GM19099 (cell line): ENCODE results near the gene ERI3.

Experiments
- POLR2A ChIP-seq: IDR thresholded peaks from 3 replicates; pipeline ENCODE4 v1.6.1; 2011; ENCODE audit warnings: low read depth; ENCODE audit not compliant: insufficient read length; ENCODE audit errors: extremely low read depth

The ERI3 gene

GRCh38 chr1:44332505-44332904, 22.6 kb downstream of the ERI3 start:
- TF ChIP-seq POLR2A: no peak

- no peak for TF ChIP-seq POLR2A
These were observed 24.1 kb downstream of the ERI3 start for GRCh38 chr1:44330935-44331334.

- no peak for TF ChIP-seq POLR2A
These were observed 26.2 kb downstream of the ERI3 start for GRCh38 chr1:44328671-44329416.

GRCh38 chr1:44327679-44328491, 27.2 kb downstream of the ERI3 start:
- no peak for TF ChIP-seq POLR2A

- TF ChIP-seq POLR2A: no peak
These were observed 28.1 kb downstream of the ERI3 start for GRCh38 chr1:44326821-44327465.

- TF ChIP-seq POLR2A: no peak
These were observed 28.9 kb downstream of the ERI3 start for GRCh38 chr1:44326024-44326701.

GRCh38 chr1:44323947-44324346, 31.1 kb downstream of the ERI3 start:
- no peak for TF ChIP-seq POLR2A

- no peak for TF ChIP-seq POLR2A
These were observed 32.7 kb downstream of the ERI3 start for GRCh38 chr1:44322367-44322766.

GRCh38 chr1:44321466-44321865, 33.6 kb downstream of the ERI3 start:
- TF ChIP-seq POLR2A: no peak

- TF ChIP-seq POLR2A: no peak
These were observed 36.7 kb downstream of the ERI3 start for GRCh38 chr1:44318097-44319088.

- TF ChIP-seq POLR2A: no peak
These were observed 38.8 kb downstream of the ERI3 start for GRCh38 chr1:44316231-44316759.

GRCh38 chr1:44315521-44315920, 39.5 kb downstream of the ERI3 start:
- TF ChIP-seq POLR2A: no peak

- TF ChIP-seq POLR2A: no peak
These were observed 40.6 kb downstream of the ERI3 start for GRCh38 chr1:44314452-44314851.
